SK-N-SH treated with all-trans-retinoic acid at 6 μM for 48 hours (cell line): ENCODE results near the gene TFDP1.

Experiments used
- ATAC-seq: fragments of 200-7000 bp; cut with Tn5 transposase; 3 replicates; pipeline ENCODE4 v1.9.1; 2020; ENCODE audit warnings: mild to moderate bottlenecking, moderate library complexity
- ARNTL ChIP-seq: fragments of 450-650 bp; formaldehyde crosslinking; IDR thresholded peaks from 2 replicates; pipeline ENCODE4 v1.5.0; 2020; ENCODE audit warnings: low read depth, mild to moderate bottlenecking, moderate library complexity, borderline replicate concordance
- BACH2 ChIP-seq: fragments of 250-450 bp; sonication (Bioruptor Pico); IDR thresholded peaks from 2 replicates; pipeline ENCODE4 v1.9.0; 2021; ENCODE audit warnings: mild to moderate bottlenecking, borderline replicate concordance
- CREB5 ChIP-seq: fragments of 250-450 bp; sonication (Bioruptor Pico); IDR thresholded peaks from 2 replicates; pipeline ENCODE4 v1.5.1; 2020; ENCODE audit warnings: low read depth, mild to moderate bottlenecking, moderate library complexity
- CSDC2 ChIP-seq: fragments of 250-450 bp; sonication (Bioruptor Pico); IDR thresholded peaks from 2 replicates; pipeline ENCODE4 v1.5.0; 2020; ENCODE audit warnings: mild to moderate bottlenecking, moderate library complexity
- CSRNP3 ChIP-seq: fragments of 250-450 bp; sonication (Bioruptor Pico); IDR thresholded peaks from 2 replicates; pipeline ENCODE4 v1.5.1; 2021; ENCODE audit warnings: mild to moderate bottlenecking, moderate library complexity
- ESRRG ChIP-seq: fragments of 250-450 bp; sonication (Bioruptor Pico); IDR thresholded peaks from 2 replicates; pipeline ENCODE4 v1.6.1; 2021; ENCODE audit warnings: mild to moderate bottlenecking
- GLIS3 ChIP-seq: fragments of 250-450 bp; sonication (Bioruptor Pico); IDR thresholded peaks from 2 replicates; pipeline ENCODE4 v1.5.0; 2020; ENCODE audit warnings: mild to moderate bottlenecking, moderate library complexity
- ISL1 ChIP-seq: fragments of 250-450 bp; sonication (Bioruptor Pico); IDR thresholded peaks from 2 replicates; pipeline ENCODE4 v2.1.2; 2022; ENCODE audit warnings: mild to moderate bottlenecking, moderate library complexity
- OSR1 ChIP-seq: fragments of 250-450 bp; sonication (Bioruptor Pico); IDR thresholded peaks from 2 replicates; pipeline ENCODE4 v1.8.0; 2022; ENCODE audit warnings: moderate library complexity, mild to moderate bottlenecking, inconsistent platforms
- PATZ1 ChIP-seq: fragments of 250-450 bp; sonication (Bioruptor Pico); IDR thresholded peaks from 2 replicates; pipeline ENCODE4 v1.8.0; 2020; ENCODE audit warnings: mild to moderate bottlenecking, moderate library complexity, borderline replicate concordance
- PPARA ChIP-seq: fragments of 250-450 bp; sonication (Bioruptor Pico); IDR thresholded peaks from 2 replicates; pipeline ENCODE4 v1.5.0; 2020; ENCODE audit warnings: mild to moderate bottlenecking, borderline replicate concordance
- RARB ChIP-seq: fragments of 250-450 bp; sonication (Bioruptor Pico); IDR thresholded peaks from 2 replicates; pipeline ENCODE4 v1.8.0; 2021; ENCODE audit warnings: mild to moderate bottlenecking, moderate library complexity
- SNAI2 ChIP-seq: fragments of 250-450 bp; sonication (Bioruptor Pico); IDR thresholded peaks from 2 replicates; pipeline ENCODE4 v1.5.0; 2020; ENCODE audit warnings: mild to moderate bottlenecking, moderate library complexity
- TCF4 ChIP-seq: fragments of 250-450 bp; sonication (Bioruptor Pico); IDR thresholded peaks from 2 replicates; pipeline ENCODE4 v1.8.0; 2021; ENCODE audit warnings: mild to moderate bottlenecking, moderate library complexity, borderline replicate concordance
- TSHZ2 ChIP-seq: fragments of 250-450 bp; sonication (Bioruptor Pico); IDR thresholded peaks from 2 replicates; pipeline ENCODE4 v1.5.0; 2020; ENCODE audit warnings: mild to moderate bottlenecking, moderate library complexity
- ZFP3 ChIP-seq: fragments of 250-450 bp; sonication (Bioruptor Pico); IDR thresholded peaks from 2 replicates; pipeline ENCODE4 v1.5.0; 2020; ENCODE audit warnings: mild to moderate bottlenecking, moderate library complexity
- ZFP30 ChIP-seq: fragments of 450-650 bp; formaldehyde crosslinking; IDR thresholded peaks from 2 replicates; pipeline ENCODE4 v1.5.0; 2022; ENCODE audit warnings: mild to moderate bottlenecking, moderate library complexity
- ZNF565 ChIP-seq: fragments of 450-650 bp; formaldehyde crosslinking; conservative IDR thresholded peaks from 2 replicates; pipeline ENCODE4 v1.5.0; 2020; ENCODE audit warnings: low read depth, mild to moderate bottlenecking, moderate library complexity
- ZNF70 ChIP-seq: fragments of 450-650 bp; formaldehyde crosslinking; IDR thresholded peaks from 2 replicates; pipeline ENCODE4 v1.5.0; 2020; ENCODE audit warnings: mild to moderate bottlenecking, moderate library complexity
- ZNF8 ChIP-seq: fragments of 450-650 bp; formaldehyde crosslinking; IDR thresholded peaks from 2 replicates; pipeline ENCODE4 v1.5.0; 2020; ENCODE audit warnings: mild to moderate bottlenecking, moderate library complexity

The TFDP1 gene

GRCh38 chr13:113573065-113573464, 11.5 kb upstream of the TFDP1 start:
- no peak for TF ChIP-seq GLIS3
- no peak for TF ChIP-seq PATZ1
- no peak for TF ChIP-seq TCF4 (CRISPR knock-in tag)
- TF ChIP-seq ZNF565 = no peak
- TF ChIP-seq RARB (CRISPR knock-in tag) = no peak
- TF ChIP-seq SNAI2 = no peak
- TF ChIP-seq ARNTL (CRISPR knock-in tag) = no peak
- TF ChIP-seq OSR1 = no peak
- TF ChIP-seq CREB5 (CRISPR knock-in tag) = no peak
- no peak for TF ChIP-seq ZFP3 (CRISPR knock-in tag)
- TF ChIP-seq CSDC2 = no peak
- no peak for TF ChIP-seq TSHZ2
- no peak for TF ChIP-seq PPARA
- TF ChIP-seq ZNF70 (CRISPR knock-in tag) = no peak
- ATAC-seq = no peak

GRCh38 chr13:113576597-113576996, 8.0 kb upstream of the TFDP1 start:
- no peak for ATAC-seq
- no peak for TF ChIP-seq PPARA
- no peak for TF ChIP-seq SNAI2
- TF ChIP-seq PATZ1 = no peak
- TF ChIP-seq ZNF70 (CRISPR knock-in tag) = no peak
- no peak for TF ChIP-seq CSRNP3 (CRISPR knock-in tag)
- TF ChIP-seq CREB5 (CRISPR knock-in tag) = no peak
- no peak for TF ChIP-seq TSHZ2
- TF ChIP-seq RARB (CRISPR knock-in tag) = no peak
- TF ChIP-seq OSR1 = no peak
- TF ChIP-seq GLIS3 = no peak
- TF ChIP-seq, all 23 proteins: peak for 0

GRCh38 chr13:113577881-113578435, 6.6 kb upstream of the TFDP1 start:
- ATAC-seq = no peak
- TF ChIP-seq BACH2 (CRISPR knock-in tag) (no peak), PATZ1 (no peak), GLIS3 (no peak), CREB5 (CRISPR knock-in tag) (no peak), ZNF565 (no peak), ZFP3 (CRISPR knock-in tag) (no peak), ISL1 (CRISPR knock-in tag) (no peak), ZNF8 (CRISPR knock-in tag) (no peak), ESRRG (no peak), TCF4 (CRISPR knock-in tag) (no peak), ZFP30 (CRISPR knock-in tag) (no peak)
